HG03095 (cell line): ENCODE measurements around the gene CLDN3.
A peak's percentile ranks its signal among the peaks of the same experiment; 100 is the strongest.
"Not testable (repeated sequence)": the region's sequence is repeated elsewhere in the genome, so short reads cannot be mapped to it uniquely, and the experiment has no call there.

Source experiments
- ATAC-seq: cut with Tn5 transposase; IDR thresholded peaks from one replicate; pipeline ENCODE4 v1.9.1; 2021; ENCODE audit warnings: moderate library complexity; ENCODE audit not compliant: unreplicated experiment

The CLDN3 gene

DNA sequence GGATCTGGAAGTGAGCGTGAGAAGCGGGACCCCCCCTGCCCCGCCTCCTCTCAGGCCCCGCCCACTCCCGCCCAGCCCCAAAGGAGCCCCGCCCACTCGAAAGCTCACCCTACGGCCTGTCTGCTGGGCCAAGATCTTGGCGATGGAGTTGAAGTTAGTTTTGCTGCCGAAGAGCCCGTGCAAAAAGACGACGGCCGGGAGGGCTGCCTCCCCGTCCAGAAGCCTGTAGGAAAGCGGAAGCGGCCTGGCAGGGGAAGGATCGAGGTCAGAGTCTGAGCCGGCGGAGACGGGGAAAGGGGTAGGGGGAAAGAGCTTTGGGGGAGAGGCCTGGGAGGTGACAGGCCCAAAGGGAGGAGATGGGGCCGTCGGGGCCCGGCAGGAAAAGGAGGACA is 31.9 kb downstream of the CLDN3 start:
- ATAC-seq = peak; percentile 8

DNA sequence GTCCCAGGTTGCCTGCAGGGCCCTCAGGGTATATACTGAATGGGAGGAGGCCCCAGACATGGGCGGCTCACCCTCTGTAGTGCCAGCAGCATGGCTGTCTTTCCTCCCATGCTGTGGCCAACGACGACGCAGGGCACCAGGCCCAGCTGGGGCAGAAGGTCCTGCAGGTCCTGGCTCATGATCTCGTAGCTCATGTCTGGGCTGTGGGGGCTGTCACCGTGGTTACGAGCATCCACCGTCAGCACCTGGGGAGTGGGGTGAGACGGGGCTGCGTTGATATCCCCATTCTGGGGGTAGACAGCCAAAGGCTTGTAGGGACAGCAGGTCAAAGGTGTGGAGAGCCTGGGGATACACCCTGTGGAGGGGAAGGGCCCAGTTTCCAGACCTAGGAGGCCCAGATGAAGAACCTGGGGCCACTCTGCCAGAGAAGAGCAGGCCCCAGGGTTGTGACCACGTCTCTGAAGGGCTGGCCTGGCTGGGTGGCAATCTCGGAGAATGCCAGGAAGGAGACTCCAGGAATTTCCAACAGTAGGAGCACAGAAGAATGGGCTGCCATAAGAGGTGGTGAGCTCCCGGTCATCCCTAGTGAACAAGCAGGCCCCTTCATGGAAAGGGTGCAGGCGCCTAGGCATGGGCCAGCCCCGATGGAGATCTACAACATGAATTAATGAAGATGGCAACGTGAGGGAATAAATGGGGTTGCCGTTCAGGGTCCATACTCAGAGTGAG is 32.4 kb downstream of the CLDN3 start:
- ATAC-seq = no peak

DNA sequence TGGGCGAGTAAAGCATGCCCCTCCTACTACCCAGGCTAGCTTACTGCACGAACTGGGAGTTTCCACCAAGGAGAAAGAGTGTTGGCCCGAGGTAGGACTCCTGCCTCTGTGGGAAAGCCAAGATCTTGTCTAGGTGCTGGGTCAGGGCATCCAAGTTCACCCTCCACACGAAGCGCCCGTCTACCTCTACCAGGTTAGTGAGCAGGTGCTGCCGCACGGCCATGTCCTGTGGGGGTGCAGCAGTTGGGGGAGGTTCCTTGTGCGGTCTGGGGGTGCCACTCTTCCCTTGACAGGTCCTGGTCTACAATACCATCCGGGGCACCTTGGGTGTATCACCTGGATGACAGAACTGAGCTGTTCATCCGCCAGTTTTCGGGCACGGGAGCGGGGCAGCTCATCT is 33.2 kb downstream of the CLDN3 start:
- no peak for ATAC-seq

DNA sequence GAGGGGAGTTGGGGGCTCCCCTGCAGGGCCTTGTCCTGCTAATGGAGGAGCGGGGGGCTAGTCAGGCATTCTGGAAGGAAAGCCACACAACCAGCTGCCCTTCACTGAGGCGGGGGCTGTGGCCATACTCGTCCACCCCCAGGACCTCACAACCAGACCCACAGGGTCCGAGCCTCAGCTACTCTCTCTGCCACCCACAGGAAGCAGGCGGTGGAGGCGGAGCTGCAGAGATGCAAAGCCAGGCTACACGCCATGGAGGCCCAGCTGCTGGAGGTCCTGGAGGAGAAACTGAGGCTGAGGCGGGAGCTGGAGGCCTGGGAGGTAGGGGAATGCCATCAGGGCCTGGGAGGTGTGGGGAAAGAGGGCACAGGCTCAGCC is 34.6 kb downstream of the CLDN3 start:
- no peak for ATAC-seq

DNA sequence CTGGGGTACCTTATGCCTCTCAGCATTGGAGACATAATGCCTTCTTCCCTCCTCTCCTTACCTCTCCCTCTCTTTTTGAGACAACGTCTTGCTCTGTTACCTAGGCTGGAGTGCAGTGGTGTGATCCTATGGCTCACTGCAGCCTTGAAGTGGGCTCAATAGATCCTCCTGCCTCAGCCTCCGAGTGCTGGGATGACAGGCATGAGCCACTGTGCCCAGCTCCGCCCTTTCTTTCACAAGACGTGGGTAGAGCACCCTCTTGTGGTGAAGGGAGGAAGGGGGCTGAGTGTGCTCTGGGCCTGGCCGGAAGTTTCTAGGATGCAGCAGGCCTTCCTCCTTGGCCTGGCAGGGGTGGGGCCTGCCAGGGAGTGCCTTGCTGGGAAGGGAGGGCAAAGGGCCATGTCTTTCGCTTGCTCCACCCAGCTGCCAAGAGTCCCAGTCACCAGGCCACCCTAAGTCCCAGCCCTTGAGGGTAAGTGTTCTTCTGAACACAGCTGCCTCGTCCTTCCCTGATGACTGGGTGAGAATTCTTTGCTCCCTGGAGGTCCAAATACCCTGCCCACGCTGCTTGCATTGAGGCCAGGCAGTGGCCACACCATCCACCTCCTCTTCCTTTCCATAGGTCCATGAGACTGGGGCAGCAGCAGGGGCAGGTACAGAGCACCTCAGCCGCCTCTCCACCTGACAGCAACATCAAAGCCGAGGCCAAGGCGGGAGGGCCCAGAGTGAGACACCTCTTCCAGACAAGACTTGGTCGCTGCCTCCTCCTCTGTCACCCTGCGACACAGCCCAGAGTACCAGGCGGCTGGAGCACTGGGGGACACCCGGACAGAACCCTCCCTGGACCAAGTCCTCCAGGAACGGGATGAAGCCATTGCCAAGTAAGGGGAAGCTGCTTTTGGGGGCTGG is 35.2 kb downstream of the CLDN3 start:
- ATAC-seq = peak; percentile 43

DNA sequence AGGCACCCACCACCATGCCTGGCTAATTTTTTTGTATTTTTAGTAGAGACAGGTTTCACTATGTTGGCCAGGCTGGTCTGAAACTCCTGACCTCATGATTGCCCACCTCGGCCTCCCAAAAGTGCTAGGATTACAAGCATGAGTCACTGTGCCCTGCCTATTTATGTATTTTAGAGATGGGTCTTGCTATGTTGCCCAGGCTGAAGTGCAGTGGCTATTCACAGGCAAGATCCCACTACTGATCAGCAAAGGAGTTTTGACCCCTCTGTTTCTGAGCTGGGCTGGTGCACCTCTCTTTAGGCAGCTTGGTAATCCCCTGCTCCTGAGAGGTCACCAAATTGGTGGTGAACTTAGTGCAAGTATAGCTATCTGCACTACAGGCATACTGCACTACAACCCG is 37.7 kb downstream of the CLDN3 start:
- ATAC-seq = no peak

DNA sequence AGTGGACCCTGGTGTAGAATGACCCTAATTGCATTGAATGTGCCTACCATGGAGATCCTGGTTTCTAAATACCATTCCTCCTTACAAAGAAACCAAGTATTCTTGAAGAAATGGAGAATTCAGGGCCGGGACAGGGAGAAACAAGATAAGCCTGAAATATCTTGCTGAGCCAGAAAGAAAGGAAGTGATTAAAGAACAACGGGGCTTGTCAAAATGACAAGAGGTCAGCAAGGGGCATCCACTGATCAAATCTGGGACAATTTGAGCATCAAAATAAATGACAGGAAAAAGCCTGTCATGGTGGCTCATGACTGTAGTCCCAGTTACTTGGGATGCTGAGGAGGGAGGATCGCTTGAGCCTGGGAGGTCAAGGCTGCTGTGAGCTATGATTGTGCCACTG is 39.6 kb downstream of the CLDN3 start:
- no peak for ATAC-seq

DNA sequence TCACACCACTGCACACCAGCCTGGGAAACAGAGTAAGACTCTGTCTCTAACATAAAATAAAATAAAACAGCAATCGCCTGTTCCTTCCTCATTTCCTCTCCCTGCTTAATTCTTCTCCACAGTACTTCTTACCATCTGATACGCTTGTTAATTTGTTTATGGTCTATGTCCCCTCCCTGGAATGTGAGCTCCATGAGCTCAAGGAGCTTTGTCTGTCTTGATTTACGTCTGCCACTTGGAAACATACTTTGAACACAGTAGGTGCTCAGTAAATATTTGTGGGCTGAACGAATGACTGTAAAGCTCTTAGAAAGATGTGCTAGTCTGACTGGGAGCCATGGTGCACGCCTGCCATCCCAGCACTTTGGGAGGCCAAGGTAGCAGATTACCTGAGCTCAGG is 41.5 kb downstream of the CLDN3 start:
- no peak for ATAC-seq

DNA sequence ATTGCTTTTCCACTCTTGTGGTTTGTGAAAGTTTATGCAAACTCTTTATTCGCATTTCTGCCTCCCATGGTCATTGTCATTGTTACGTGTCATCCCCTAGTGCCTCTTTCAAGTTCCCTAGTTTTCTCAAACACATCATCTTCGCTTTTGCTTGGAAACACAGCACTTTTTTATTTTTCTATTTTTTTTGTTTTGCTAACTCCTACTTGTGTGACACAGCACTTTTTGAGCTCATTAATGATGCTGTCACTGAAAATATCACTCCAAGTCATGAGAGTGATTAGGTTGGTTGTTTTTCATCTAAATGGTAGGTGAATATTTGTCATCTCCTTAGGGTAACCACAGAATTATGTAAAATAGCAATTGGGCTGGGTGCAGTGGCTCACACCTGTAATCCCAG is 42.1 kb downstream of the CLDN3 start:
- no peak for ATAC-seq

DNA sequence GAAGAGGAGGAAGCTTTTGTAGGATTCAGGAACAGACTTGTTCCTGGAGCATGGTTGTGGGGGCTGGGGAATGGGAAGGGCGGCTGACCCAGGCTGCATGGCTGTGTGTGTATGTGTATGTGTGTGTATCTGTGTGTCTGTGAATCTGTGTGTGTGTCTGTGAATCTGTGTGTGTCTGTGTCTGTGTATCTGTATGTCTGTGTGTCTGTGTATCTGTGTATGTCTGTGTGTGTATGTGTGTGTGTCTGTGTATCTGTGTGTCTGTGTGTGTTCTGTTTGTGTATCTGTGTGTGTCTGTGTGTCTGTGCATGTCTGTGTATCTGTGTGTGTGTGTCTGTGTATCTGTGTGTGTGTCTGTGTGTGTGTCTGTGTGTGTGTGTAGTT is 44.0 kb downstream of the CLDN3 start:
- no peak for ATAC-seq

DNA sequence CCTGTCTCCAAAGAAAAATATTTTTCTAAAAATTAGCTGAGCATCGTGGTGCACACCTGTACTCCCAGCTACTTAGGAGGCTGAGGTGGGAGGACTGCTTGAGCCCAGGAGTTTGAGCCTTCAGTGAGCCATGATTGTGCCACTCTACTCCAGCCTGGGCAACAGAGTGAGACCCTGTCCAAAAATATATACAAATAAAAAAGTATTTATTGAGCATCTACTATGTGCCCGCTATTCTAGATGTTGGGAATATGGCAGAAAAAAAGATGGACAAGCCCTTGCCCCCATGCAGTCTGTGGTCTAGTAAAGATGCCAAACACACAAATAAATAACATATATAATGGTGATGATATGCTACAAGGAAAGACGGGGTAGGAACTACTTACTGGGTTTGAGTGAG is 46.3 kb downstream of the CLDN3 start:
- no peak for ATAC-seq

DNA sequence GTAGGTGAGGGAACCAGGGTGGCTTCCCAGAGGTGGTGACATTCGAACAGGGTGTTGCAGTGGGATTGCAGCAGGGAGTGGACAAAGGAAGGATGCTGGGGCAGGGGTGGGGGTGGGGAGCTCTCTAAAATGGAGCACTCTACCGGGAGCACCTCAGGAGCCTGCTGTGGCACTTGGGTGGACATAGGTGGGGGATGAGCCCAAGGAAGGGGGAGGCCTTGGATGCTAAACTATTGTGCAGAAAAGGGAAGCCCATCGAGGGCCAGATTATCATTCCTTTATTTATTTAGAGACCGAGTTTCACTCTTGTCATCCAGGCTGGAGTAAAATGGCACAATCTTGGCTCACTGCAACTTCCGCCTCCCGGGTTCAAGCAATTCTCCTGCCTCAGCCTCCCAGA is 47.3 kb downstream of the CLDN3 start:
- no peak for ATAC-seq

DNA sequence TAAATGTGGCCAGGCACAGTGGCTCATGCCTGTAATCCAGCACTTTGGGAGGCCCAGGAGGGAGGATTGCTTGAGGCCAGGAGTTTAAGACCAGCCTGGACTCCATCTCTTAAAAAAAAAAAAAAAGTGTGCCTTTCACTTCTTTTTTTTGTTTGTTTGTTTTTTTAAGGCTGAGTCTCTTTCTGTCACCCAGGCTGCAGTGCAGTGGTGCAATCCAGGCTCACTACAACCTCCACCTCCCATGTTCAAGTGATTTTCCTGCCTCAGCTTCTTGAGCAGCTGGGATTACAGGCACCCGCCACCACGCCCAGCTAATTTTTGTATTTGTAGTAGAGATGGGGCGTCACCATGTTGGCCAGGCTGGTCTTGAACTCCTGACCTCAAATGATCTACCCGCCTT is 47.9 kb downstream of the CLDN3 start:
- not testable (repeated sequence) for ATAC-seq

DNA sequence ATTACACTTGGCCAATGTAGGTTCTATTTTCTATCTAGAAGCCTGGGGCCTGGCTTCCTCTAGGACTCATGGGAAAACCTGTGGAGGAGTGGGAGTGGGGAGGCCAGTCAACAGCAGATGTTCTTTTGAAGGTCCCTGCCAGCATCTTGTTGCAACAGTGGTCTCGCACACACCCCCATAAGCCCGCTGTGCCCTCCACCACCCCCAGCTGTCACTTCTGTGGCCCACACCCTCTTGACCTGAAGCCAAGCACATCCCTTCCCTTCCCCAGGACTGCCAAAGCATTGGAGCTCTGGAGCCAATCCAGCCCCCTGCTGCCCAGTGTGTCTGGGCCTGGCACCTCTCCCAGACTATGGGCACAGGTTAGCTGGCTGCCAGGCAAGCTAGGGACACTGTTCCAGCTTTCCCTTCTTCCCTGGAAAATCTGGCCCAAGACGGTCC is 48.7 kb downstream of the CLDN3 start:
- no peak for ATAC-seq

DNA sequence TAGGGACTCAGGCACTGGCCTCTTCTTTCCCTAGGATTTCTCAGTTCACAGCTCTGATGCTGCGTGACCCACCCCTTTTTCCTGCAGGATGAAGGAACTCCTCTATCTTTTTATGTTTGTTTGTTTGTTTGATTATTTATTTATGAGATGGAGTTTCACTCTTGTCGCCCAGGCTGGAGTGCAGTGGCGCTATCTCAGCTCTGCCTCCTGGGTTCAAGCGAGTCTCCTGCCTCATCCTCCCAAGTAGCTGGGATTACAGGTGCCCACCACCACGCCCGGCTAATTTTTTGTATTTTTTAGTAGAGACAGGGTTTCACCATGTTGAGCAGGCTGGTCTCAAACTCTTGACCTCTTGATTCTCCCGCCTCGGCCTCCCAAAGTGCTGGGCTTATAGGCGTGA is 49.6 kb downstream of the CLDN3 start:
- ATAC-seq = not testable (repeated sequence)

DNA sequence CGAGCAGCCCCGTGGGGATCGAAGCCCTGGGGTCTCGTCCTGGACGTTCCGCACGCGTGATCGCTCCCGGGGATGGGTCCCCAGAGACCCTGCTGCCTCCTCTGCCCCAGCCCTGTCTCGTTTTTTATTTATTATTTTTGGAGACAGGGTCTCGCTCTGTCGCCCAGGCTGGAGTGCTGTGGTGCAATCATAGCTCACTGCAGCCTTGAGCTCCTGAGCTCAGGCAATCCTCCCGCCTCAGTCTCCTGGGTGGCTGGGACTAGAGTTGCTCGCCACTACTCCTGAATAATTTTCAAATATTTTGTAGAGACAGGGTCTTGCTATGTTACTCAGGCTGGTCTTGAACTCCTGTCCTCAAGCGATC is 50.3 kb downstream of the CLDN3 start:
- no peak for ATAC-seq
